NT2/D1 (cell line): Measurements from ENCODE around the gene ZNF548.
A peak's percentile ranks its signal among the peaks of the same experiment; 100 is the strongest.
"Not testable (repeated sequence)": the region's sequence is repeated elsewhere in the genome, so short reads cannot be mapped to it uniquely, and the experiment has no call there.

ENCODE experiments used
- DNase-seq: peaks from one replicate; pipeline ENCODE4 v3.0.0-alpha.2; 2011; ENCODE audit warnings: low read depth, low spot score
- H3K27me3 ChIP-seq: 2 replicates; pipeline ENCODE4 v1.6.0; 2011; ENCODE audit warnings: mild to moderate bottlenecking; ENCODE audit not compliant: insufficient read length, insufficient read depth
- H3K36me3 ChIP-seq: 2 replicates; pipeline ENCODE4 v1.6.1; 2011; ENCODE audit warnings: mild to moderate bottlenecking, low read length, mixed read lengths; ENCODE audit not compliant: insufficient read depth, insufficient read length
- H3K4me1 ChIP-seq: 2 replicates; pipeline ENCODE4 v1.5.1; 2011; ENCODE audit not compliant: insufficient read depth, insufficient read length
- H3K4me3 ChIP-seq: 2 replicates; pipeline ENCODE4 v1.5.1; 2011; ENCODE audit warnings: low read depth; ENCODE audit not compliant: insufficient read length
- H3K9ac ChIP-seq: 2 replicates; pipeline ENCODE4 v1.6.0; 2011; ENCODE audit warnings: low read depth; ENCODE audit not compliant: insufficient read length
- H3K9me3 ChIP-seq: 2 replicates; pipeline ENCODE4 v1.5.1; 2011; ENCODE audit warnings: mild to moderate bottlenecking, low read length; ENCODE audit not compliant: insufficient read depth
- SUZ12 ChIP-seq: IDR thresholded peaks from 2 replicates; pipeline ENCODE4 v1.6.1; 2011; ENCODE audit not compliant: insufficient read length, insufficient read depth; ENCODE audit errors: extremely low read depth
- YY1 ChIP-seq: IDR thresholded peaks from 2 replicates; pipeline ENCODE4 v1.6.1; 2011; ENCODE audit not compliant: insufficient read length, insufficient read depth
- ZNF274 ChIP-seq: IDR thresholded peaks from 2 replicates; pipeline ENCODE4 v1.6.1; 2011; ENCODE audit warnings: mild to moderate bottlenecking, low read depth, low read length

Gene ZNF548

GRCh38 chr19:57357406-57357805 is 32.2 kb upstream of the ZNF548 start:
- no peaks in the 10 kb centered on the region for H3K4me1 ChIP-seq
- no peak overlapping the region for H3K9ac ChIP-seq
- peaks cover 71% of the 10 kb centered on the region for H3K36me3 ChIP-seq
- no peaks in the 10 kb centered on the region for H3K27me3 ChIP-seq
- no peaks in the 10 kb centered on the region for H3K9me3 ChIP-seq
- TF ChIP-seq SUZ12 (no peak), ZNF274 (no peak), YY1 (no peak)
- DNase-seq = no peak
- H3K4me3 ChIP-seq = no peak overlapping the region

GRCh38 chr19:57359300-57359699 is 30.4 kb upstream of the ZNF548 start:
- no peak for TF ChIP-seq ZNF274
- no peak for TF ChIP-seq SUZ12
- TF ChIP-seq YY1 = no peak
- Histone ChIP-seq H3K4me3 (no peak overlapping the region), H3K4me1 (no peaks in the 10 kb centered on the region), H3K9me3 (no peaks in the 10 kb centered on the region), H3K9ac (no peak overlapping the region), H3K27me3 (no peaks in the 10 kb centered on the region), H3K36me3 (peaks cover 53% of the 10 kb centered on the region)
- no peak for DNase-seq

- H3K27me3 ChIP-seq = no peaks in the 10 kb centered on the region
- no peaks in the 10 kb centered on the region for H3K9me3 ChIP-seq
- H3K4me3 ChIP-seq = peak overlapping the region; percentile 66
- no peaks in the 10 kb centered on the region for H3K4me1 ChIP-seq
- no peak for DNase-seq
- TF ChIP-seq YY1 (no peak), SUZ12 (no peak), ZNF274 (no peak)
- H3K9ac ChIP-seq = peak overlapping the region; percentile 73
- H3K36me3 ChIP-seq = peaks cover 22% of the 10 kb centered on the region
Observed at GRCh38 chr19:57362419-57362818, 27.2 kb upstream of the ZNF548 start.

- H3K9ac ChIP-seq = peak within 1 kb of the TSS; percentile 80
- peak within 1 kb of the TSS; percentile 66 for H3K4me3 ChIP-seq
- no peaks in the 10 kb centered on the region for H3K27me3 ChIP-seq
- TF ChIP-seq ZNF274 = no peak
- TF ChIP-seq SUZ12 = no peak
- peak; percentile 50 for TF ChIP-seq YY1
- no peaks in the 10 kb centered on the region for H3K4me1 ChIP-seq
- H3K9me3 ChIP-seq = no peaks in the 10 kb centered on the region
- peaks cover 15% of the 10 kb centered on the region for H3K36me3 ChIP-seq
- peak; percentile 97 for DNase-seq
Observed at GRCh38 chr19:57362997-57363687, 26.5 kb upstream of the ZNF548 start, which contains the start of the genes TRAPPC2B and ZNF547. TSS of gene TRAPPC2B (plus strand) at chr19:57363551. CDS start at chr19:57364834, 1,283 bp downstream. TSS of gene ZNF547 (plus strand) at chr19:57363551. CDS start at chr19:57368556, 5,005 bp downstream.

GRCh38 chr19:57363688-57364181 is 25.9 kb upstream of the ZNF548 start:
- TF ChIP-seq SUZ12 (no peak), YY1 (no peak), ZNF274 (no peak)
- Histone ChIP-seq H3K9ac (peak overlapping the region; percentile 80), H3K27me3 (no peaks in the 10 kb centered on the region), H3K4me3 (peak overlapping the region; percentile 66), H3K36me3 (peaks cover 9% of the 10 kb centered on the region), H3K4me1 (no peaks in the 10 kb centered on the region), H3K9me3 (no peaks in the 10 kb centered on the region)
- DNase-seq = no peak

GRCh38 chr19:57366776-57367175 is 22.9 kb upstream of the ZNF548 start:
- Histone ChIP-seq H3K9me3 (no peaks in the 10 kb centered on the region), H3K4me3 (no peak overlapping the region), H3K36me3 (peaks cover 2% of the 10 kb centered on the region), H3K9ac (no peak overlapping the region), H3K4me1 (no peaks in the 10 kb centered on the region), H3K27me3 (no peaks in the 10 kb centered on the region)
- DNase-seq = no peak
- TF ChIP-seq YY1 (no peak), ZNF274 (no peak), SUZ12 (no peak)

GRCh38 chr19:57374179-57374578 is 15.5 kb upstream of the ZNF548 start:
- Histone ChIP-seq H3K4me3 (no peak overlapping the region), H3K27me3 (no peaks in the 10 kb centered on the region), H3K9me3 (peaks cover 39% of the 10 kb centered on the region; the same call in 1 of the 2 replicates), H3K36me3 (peaks cover 38% of the 10 kb centered on the region), H3K9ac (no peak overlapping the region), H3K4me1 (no peaks in the 10 kb centered on the region)
- TF ChIP-seq YY1 = no peak
- no peak for TF ChIP-seq SUZ12
- TF ChIP-seq ZNF274 = no peak
- no peak for DNase-seq

GRCh38 chr19:57374647-57375046 is 15.0 kb upstream of the ZNF548 start:
- not testable (repeated sequence) for DNase-seq, H3K9ac ChIP-seq, H3K4me1 ChIP-seq, H3K27me3 ChIP-seq, H3K4me3 ChIP-seq
- peaks cover 39% of the 10 kb centered on the region; the same call in 1 of the 2 replicates for H3K9me3 ChIP-seq
- peaks cover 38% of the 10 kb centered on the region for H3K36me3 ChIP-seq
